Stimulated activated CD4-positive, alpha-beta T cell treated with anti-CD3 and anti-CD28 coated beads, Interleukin-15, amount 100 ng/mL, for 48 hours (primary cell): Measurements from ENCODE around the gene PRTN3.
"Not testable (repeated sequence)": the region's sequence is repeated elsewhere in the genome, so short reads cannot be mapped to it uniquely, and the experiment has no call there.

Source experiments
- DNase-seq, 2 donors: peaks; one replicate each; pipeline ENCODE4 v3.0.0-alpha.2; 2020; ENCODE audit warnings: low read depth in 2 of 2

Gene PRTN3

GRCh38 chr19:845707-846521 is 5.1 kb downstream of the PRTN3 start:
- DNase-seq = no peak

- DNase-seq = no peak
Measured at GRCh38 chr19:848386-848921, 7.7 kb downstream of the PRTN3 start.

DNA sequence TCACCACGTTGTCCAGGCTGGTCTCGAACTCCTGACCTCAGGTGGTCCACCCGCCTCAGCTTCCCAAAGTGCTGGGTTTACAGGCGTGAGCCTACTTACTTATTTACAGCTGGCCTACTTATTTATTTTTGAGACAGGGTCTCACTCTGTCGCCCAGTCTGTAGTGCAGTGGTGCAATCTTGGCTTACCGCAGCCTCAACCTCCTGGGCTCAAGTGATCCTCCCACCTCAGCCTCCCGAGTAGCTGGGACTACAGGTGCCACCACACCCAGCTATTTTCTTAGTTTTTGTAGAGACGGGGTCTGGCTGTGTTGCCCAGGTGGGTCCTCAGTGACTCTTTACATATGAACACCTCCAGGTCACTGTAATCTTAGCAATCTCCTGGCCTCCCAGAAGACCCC is 8.4 kb downstream of the PRTN3 start:
- DNase-seq = not testable (repeated sequence)

- DNase-seq = no peak
Measured at GRCh38 chr19:850221-850978, 9.6 kb downstream of the PRTN3 start.

DNA sequence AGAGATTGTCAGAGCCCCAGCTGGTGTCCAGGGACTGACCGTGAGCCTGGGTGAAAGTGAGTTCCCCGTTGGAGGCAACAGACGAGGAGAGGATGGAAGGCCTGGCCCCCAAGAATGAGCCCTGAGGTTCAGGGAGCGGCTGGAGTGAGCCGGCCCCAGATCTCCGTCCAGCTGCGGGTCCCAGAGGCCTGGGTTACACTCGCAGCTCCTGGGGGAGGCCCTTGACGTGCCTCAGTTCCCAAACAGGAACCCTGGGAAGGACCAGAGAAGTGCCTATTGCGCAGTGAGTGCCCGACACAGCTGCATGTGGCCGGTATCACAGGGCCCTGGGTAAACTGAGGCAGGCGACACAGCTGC is 10.2 kb downstream of the PRTN3 start:
- no peak for DNase-seq

GRCh38 chr19:852136-853013 is 11.6 kb downstream of the PRTN3 start, which contains the start of gene ELANE:
TSS of gene ELANE (plus strand) at chr19:852303. CDS start at chr19:852329, 26 bp downstream.
- no peak for DNase-seq

DNA sequence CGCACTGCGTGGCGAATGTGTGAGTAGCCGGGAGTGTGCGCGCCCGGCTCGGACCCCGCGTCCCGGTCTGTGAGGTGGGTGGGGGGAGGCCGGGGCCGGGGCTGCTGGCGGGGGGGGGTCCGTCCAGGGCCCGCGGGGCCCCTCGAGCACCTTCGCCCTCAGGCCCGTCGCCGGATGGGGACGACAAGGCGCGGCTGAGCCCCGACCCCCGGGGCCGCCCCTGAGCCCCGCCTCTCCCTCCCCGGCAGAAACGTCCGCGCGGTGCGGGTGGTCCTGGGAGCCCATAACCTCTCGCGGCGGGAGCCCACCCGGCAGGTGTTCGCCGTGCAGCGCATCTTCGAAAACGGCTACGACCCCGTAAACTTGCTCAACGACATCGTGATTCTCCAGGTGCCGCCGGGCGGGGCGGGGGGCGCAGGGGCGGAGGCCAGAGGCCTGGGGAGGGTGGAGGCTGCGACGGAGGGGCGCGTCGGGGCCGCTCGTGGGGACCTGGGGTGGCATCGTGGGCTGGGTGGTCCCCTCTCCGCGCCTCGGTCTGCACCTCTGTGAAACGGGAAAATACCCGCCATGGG is 12.3 kb downstream of the PRTN3 start:
- DNase-seq = no peak

- not testable (repeated sequence) for DNase-seq
Measured at GRCh38 chr19:853614-854220, 12.9 kb downstream of the PRTN3 start.

GRCh38 chr19:854549-854948 is 13.8 kb downstream of the PRTN3 start:
- no peak for DNase-seq

DNA sequence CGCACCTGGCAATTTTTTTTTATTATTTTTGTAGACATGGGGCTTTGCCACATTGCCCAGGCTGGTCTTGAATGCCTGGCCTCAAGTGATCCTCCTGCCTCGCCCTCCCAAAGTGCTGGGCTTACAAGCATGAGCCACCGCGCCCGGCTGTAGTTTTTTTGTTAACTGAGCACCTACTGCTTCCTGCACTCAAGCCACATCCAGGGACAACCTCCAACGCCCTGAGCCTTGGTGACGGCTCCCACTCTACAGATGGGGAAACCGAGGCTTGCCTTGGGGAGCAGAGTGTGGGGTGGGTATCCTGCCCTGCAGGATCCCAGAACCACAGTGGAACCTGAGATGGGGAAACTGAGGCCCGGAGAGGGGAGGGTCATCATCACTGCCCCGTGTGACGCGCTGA is 14.3 kb downstream of the PRTN3 start:
- no peak for DNase-seq

- no peak for DNase-seq
Measured at GRCh38 chr19:855566-856120, 14.8 kb downstream of the PRTN3 start.

- no peak for DNase-seq
Measured at GRCh38 chr19:858284-858683, 17.5 kb downstream of the PRTN3 start.

DNA sequence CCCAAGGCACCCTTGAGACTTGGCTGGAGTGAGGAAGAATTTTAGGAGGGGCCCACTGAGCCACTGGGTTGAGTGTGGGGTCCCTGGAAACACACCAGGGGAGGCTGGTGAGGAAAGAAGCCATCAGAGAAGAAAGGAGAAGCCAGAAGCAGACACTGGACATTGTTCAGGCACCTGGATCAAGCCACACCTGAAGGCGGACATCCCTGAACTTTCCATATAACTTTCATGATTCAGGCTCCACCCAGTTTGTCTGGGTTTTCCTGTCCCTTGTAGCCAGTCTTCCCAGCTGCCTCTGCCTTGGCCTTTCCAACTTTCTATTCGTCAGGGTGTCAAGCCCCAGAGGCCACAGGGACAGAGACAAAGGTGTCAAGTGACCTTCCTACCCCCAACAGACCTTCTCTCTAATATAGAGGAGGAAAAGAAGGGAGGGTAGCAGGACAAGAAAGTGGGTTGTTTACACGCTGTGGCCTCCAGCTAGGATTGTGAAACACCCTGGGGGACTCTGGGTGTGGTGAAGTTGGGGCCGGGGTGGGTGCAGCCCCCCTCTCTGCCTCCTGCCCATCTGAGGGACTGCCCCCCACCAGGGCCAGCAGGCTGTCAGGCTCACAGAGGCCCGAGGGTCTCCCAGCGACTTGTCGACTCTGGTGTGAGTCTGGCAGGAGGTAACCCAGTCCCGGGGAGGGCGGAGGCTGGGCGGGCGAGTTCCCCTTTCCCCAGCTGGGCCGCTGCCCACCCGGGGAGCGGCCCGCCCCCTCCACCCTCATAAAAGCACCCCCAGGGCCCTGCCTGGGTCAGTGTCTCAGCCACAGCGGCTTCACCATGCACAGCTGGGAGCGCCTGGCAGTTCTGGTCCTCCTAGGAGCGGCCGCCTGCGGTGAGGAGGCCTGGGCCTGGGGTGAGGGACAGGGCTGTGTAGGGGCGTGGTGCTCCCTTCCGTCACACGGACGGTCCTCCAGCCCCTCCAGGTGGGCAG is 18.4 kb downstream of the PRTN3 start, which contains the start of gene CFD:
CFD (plus strand) TSS at position 797 of the 976 bp plus-strand sequence; CDS start at position 823, 26 bp downstream.
- DNase-seq = no peak

DNA sequence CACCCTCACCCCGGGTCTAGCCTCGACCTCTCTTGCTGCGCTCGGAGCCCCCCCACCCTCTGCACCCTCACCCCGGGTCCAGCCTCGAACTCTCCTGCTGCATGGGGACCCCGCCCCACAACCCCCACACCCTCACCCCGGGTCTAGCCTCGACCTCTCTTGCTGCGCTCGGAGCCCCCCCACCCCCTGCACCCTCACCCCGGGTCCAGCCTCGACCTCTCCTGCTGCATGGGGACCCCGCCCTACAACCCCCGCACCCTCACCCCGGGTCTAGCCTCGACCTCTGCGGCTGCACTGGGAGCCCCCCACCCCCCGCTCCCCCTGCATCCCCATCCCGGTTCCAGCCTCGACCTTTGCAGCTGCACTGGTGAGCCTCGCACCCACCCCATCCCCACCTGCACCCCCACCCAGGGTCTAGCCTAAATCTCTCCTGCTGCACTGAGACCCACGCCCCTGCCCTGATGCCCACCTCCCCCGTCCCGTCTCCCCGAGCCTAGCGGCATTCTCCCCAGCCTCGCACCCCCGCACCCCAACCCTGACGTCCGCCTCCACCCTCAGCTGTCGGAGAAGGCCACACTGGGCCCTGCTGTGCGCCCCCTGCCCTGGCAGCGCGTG is 20.4 kb downstream of the PRTN3 start:
- DNase-seq = no peak

- peak; percentile 73 to 77 for DNase-seq
Measured at GRCh38 chr19:861756-862580, 21.2 kb downstream of the PRTN3 start.

DNA sequence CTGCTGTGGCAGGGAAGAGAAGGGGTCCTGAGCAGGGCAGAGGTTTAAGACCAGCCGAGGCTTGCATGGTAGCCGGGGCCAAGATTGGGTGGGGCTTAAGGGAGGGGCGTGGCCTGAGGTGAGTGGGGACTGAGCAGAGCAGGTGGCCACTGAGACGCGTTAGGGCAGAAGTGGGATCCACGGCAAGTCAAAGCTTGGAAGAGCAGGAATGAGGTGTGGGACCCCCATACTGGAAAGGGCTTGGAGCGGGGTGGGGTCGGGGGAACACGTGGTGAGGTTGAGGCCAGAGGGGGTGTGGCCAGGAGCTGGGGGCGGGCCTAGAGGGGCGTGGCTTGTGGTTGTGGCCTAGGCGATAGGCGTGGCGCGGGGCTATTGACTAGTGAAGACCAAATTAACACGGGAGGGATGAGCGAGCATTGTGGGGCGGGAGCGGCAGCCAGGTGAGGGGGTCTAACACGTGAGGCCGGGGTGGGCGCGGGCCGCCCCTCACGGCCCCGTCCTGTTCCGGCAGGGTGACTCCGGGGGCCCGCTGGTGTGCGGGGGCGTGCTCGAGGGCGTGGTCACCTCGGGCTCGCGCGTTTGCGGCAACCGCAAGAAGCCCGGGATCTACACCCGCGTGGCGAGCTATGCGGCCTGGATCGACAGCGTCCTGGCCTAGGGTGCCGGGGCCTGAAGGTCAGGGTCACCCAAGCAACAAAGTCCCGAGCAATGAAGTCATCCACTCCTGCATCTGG is 21.9 kb downstream of the PRTN3 start:
- peak; percentile 69 to 78 for DNase-seq

DNA sequence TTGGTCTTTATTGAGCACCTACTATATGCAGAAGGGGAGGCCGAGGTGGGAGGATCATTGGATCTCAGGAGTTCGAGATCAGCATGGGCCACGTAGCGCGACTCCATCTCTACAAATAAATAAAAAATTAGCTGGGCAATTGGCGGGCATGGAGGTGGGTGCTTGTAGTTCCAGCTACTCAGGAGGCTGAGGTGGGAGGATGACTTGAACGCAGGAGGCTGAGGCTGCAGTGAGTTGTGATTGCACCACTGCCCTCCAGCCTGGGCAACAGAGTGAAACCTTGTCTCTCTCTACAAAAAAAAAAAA is 22.5 kb downstream of the PRTN3 start:
- DNase-seq = no peak
